GM19099 (cell line): ENCODE data around the gene PBX1.

Experiments used
- POLR2A ChIP-seq: IDR thresholded peaks from 3 replicates; pipeline ENCODE4 v1.6.1; 2011; ENCODE audit warnings: low read depth; ENCODE audit not compliant: insufficient read length; ENCODE audit errors: extremely low read depth

The PBX1 gene

GRCh38 chr1:164718821-164719220, 159.8 kb downstream of the PBX1 start:
- TF ChIP-seq POLR2A = no peak

- no peak for TF ChIP-seq POLR2A
These were observed 160.9 kb downstream of the PBX1 start for GRCh38 chr1:164719676-164720439.

- TF ChIP-seq POLR2A = no peak
These were observed 161.7 kb downstream of the PBX1 start for GRCh38 chr1:164720440-164721227.

DNA sequence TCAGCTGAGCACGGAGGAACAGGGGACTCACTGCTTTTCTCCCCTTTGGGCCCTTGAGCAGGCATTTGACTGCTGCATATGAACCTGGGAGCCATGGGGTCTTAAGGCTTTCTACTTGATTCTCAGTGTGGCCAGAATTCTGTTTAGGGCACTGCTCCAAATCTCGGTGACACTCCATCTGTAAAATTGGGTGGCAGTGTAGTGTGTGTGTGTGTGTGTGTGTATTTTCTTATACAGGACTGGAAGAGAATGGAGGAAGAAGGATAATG, 162.2 kb downstream of the PBX1 start:
- no peak for TF ChIP-seq POLR2A

DNA sequence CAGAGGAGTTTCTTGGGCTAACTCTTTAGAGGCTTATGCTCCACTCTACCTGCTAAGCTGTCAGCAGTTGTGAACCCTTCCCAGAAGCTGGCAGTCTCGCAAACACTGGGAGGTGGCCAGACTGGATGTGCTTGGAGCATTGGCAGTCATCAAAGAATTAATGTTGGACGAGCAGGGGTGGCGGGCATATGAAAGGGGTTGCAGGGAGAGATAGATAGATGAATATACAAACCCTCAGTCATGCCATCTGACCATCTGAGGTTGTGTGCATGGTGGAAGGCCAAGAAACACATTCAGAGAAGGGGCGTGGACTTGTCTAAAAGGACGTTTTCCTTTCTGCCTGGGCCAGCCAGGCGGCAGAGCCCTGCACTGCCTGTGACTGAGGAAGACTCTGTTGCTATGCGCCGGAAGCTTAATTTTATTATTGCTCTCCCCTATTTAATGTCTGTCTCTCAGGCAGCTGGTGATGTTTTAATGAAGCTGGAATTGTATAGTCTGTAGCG, 164.4 kb downstream of the PBX1 start:
- no peak for TF ChIP-seq POLR2A

- no peak for TF ChIP-seq POLR2A
These were observed 166.4 kb downstream of the PBX1 start for GRCh38 chr1:164725401-164725800.

GRCh38 chr1:164726235-164726634, 167.3 kb downstream of the PBX1 start:
- no peak for TF ChIP-seq POLR2A

DNA sequence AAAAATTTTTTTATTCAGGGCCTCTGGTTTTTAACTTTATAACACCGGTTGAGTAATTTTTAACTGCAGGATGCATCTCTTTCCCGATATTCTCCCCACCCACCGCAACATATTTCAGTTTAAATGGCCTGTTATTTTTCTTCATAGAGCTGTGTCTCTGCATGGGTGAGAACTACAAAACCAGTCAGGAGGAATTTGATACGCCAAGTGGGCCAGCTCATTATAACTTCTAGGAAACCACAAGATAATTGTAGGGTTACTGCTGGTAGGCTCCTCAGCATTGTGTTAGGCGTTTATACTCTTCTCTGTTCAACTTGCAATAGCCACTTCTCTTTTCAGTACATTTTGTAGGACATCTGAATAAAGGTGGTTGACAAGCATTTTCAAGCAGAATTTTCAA, 169.7 kb downstream of the PBX1 start:
- TF ChIP-seq POLR2A = no peak

- TF ChIP-seq POLR2A = no peak
These were observed 172.3 kb downstream of the PBX1 start for GRCh38 chr1:164731161-164731876.

GRCh38 chr1:164733070-164733469, 174.1 kb downstream of the PBX1 start:
- no peak for TF ChIP-seq POLR2A

- no peak for TF ChIP-seq POLR2A
These were observed 174.8 kb downstream of the PBX1 start for GRCh38 chr1:164733734-164734133.

DNA sequence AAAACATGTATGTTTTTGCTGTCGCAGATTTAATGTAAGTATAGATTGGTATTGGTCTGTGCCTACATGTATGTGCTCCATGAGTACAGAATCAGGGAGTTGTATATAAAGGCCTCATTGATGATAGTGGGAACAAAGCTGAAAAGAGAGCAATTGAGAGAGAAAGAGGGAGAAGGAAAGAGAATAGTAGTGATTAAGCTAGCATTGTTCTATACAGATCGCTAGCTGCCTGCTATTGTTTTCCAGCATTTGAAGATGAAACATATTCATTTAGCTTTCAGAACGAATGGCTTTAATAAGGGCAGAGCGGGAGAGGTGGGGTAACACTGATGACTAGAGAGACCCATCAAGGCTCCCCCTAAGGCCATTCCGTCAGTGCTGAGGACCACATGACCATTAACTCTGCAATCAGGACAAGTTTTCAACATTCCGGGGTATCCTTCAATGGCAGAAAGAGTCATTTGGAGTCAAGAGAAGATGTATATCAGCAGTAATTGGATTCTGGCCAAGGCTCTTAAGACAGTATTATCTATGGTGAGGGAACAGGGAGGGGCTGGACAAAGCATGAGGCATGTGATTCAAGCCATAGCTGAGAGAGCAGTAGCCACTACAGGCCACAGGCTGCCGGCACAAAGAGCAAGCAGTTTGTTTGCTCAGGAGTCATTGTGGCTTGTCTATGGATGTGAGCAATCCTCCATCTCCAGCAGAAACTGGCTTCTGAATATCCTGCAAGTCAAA, 176.5 kb downstream of the PBX1 start:
- TF ChIP-seq POLR2A = no peak

- TF ChIP-seq POLR2A = no peak
These were observed 177.2 kb downstream of the PBX1 start for GRCh38 chr1:164736137-164736536.

DNA sequence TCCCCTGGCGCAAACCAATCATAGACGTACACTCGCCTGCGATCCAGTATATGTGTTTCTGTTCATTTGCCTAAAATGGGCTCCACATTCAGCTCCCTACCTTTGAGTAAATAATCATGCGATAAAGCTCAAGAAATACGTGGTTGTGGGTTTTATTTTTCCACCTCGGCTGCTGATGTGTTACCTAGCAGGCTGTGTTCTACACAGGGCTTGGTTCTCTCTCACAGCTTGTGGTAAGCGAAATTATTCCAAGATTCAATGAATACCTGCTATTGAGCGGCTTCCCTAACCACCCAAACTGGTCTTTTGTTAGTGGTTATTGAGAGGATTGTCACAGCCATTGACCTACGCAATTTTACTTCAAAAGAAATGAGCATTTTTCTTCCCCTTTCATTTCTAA, 180.2 kb downstream of the PBX1 start:
- TF ChIP-seq POLR2A = no peak

GRCh38 chr1:164740000-164740526, 181.1 kb downstream of the PBX1 start:
- no peak for TF ChIP-seq POLR2A
